Measurements from ENCODE around the gene SMIM28.

SMIM28 gene

GRCh38 chr6:138389551-138389950, 11.8 kb downstream of the SMIM28 start:
- H3K4me3 Mint-ChIP-seq, result no peak overlapping the region
- H3K27me3 Mint-ChIP-seq, result peaks cover 11% of the 10 kb centered on the region
- no peak for ATAC-seq
- H3K27ac Mint-ChIP-seq, result no peak overlapping the region
- peaks cover 10% of the 10 kb centered on the region for H3K4me1 Mint-ChIP-seq
- no peaks in the 10 kb centered on the region for H3K9me3 Mint-ChIP-seq
- no peaks in the 10 kb centered on the region for H3K36me3 Mint-ChIP-seq

GRCh38 chr6:138393871-138394783, 16.4 kb downstream of the SMIM28 start:
- ATAC-seq, result peak; percentile 78
- Mint-ChIP-seq H3K4me3 (no peak overlapping the region), H3K9me3 (no peaks in the 10 kb centered on the region), H3K27ac (no peak overlapping the region), H3K36me3 (no peaks in the 10 kb centered on the region), H3K27me3 (peaks cover 2% of the 10 kb centered on the region), H3K4me1 (peaks cover 10% of the 10 kb centered on the region)

- no peaks in the 10 kb centered on the region for H3K36me3 Mint-ChIP-seq
- no peaks in the 10 kb centered on the region for H3K9me3 Mint-ChIP-seq
- no peaks in the 10 kb centered on the region for H3K27me3 Mint-ChIP-seq
- H3K4me3 Mint-ChIP-seq, result no peak overlapping the region
- ATAC-seq, result no peak
- no peak overlapping the region for H3K27ac Mint-ChIP-seq
- peaks cover 10% of the 10 kb centered on the region for H3K4me1 Mint-ChIP-seq
Observed at GRCh38 chr6:138396709-138397108, 19.0 kb downstream of the SMIM28 start.

GRCh38 chr6:138397128-138398122, 19.7 kb downstream of the SMIM28 start:
- no peaks in the 10 kb centered on the region for H3K9me3 Mint-ChIP-seq
- peaks cover 10% of the 10 kb centered on the region for H3K4me1 Mint-ChIP-seq
- no peaks in the 10 kb centered on the region for H3K27me3 Mint-ChIP-seq
- no peak for ATAC-seq
- no peak overlapping the region for H3K27ac Mint-ChIP-seq
- H3K4me3 Mint-ChIP-seq, result no peak overlapping the region
- no peaks in the 10 kb centered on the region for H3K36me3 Mint-ChIP-seq

GRCh38 chr6:138400326-138400725, 22.6 kb downstream of the SMIM28 start:
- Mint-ChIP-seq H3K4me3 (no peak overlapping the region), H3K27ac (no peak overlapping the region), H3K9me3 (no peaks in the 10 kb centered on the region), H3K27me3 (no peaks in the 10 kb centered on the region), H3K36me3 (no peaks in the 10 kb centered on the region), H3K4me1 (peaks cover 15% of the 10 kb centered on the region)
- ATAC-seq, result no peak

- no peak for ATAC-seq
- Mint-ChIP-seq H3K36me3 (peaks cover 3% of the 10 kb centered on the region), H3K4me1 (peaks cover 16% of the 10 kb centered on the region), H3K27ac (no peak overlapping the region), H3K4me3 (no peak overlapping the region), H3K9me3 (no peaks in the 10 kb centered on the region), H3K27me3 (no peaks in the 10 kb centered on the region)
Observed at GRCh38 chr6:138401960-138402837, 24.5 kb downstream of the SMIM28 start.

GRCh38 chr6:138402838-138403187, 25.1 kb downstream of the SMIM28 start:
- Mint-ChIP-seq H3K36me3 (peaks cover 8% of the 10 kb centered on the region), H3K4me1 (peaks cover 16% of the 10 kb centered on the region), H3K27me3 (no peaks in the 10 kb centered on the region), H3K27ac (peak overlapping the region; percentile 77), H3K4me3 (peak overlapping the region; percentile 79), H3K9me3 (no peaks in the 10 kb centered on the region)
- ATAC-seq, result no peak

GRCh38 chr6:138403324-138403800, 25.7 kb downstream of the SMIM28 start:
- Mint-ChIP-seq H3K27ac (peak overlapping the region; percentile 77), H3K4me1 (peaks cover 16% of the 10 kb centered on the region), H3K4me3 (peak overlapping the region; percentile 79), H3K27me3 (no peaks in the 10 kb centered on the region), H3K36me3 (peaks cover 13% of the 10 kb centered on the region), H3K9me3 (no peaks in the 10 kb centered on the region)
- peak; percentile 39 for ATAC-seq

GRCh38 chr6:138403801-138404665, 26.3 kb downstream of the SMIM28 start, which contains the start of gene HEBP2:
Gene HEBP2, plus strand, starts transcription at chr6:138404223. Its CDS starts 273 bp downstream, at chr6:138404496.
- H3K9me3 Mint-ChIP-seq, result no peaks in the 10 kb centered on the region
- H3K27ac Mint-ChIP-seq, result peak within 1 kb of the TSS; percentile 77
- no peaks in the 10 kb centered on the region for H3K27me3 Mint-ChIP-seq
- peak; percentile 94 for ATAC-seq
- peaks cover 19% of the 10 kb centered on the region for H3K36me3 Mint-ChIP-seq
- peaks cover 16% of the 10 kb centered on the region for H3K4me1 Mint-ChIP-seq
- H3K4me3 Mint-ChIP-seq, result peak within 1 kb of the TSS; percentile 79

- H3K36me3 Mint-ChIP-seq, result peaks cover 27% of the 10 kb centered on the region
- H3K27me3 Mint-ChIP-seq, result no peaks in the 10 kb centered on the region
- no peaks in the 10 kb centered on the region for H3K9me3 Mint-ChIP-seq
- ATAC-seq, result peak; percentile 51
- H3K4me1 Mint-ChIP-seq, result peaks cover 16% of the 10 kb centered on the region
- H3K27ac Mint-ChIP-seq, result peak overlapping the region; percentile 77
- H3K4me3 Mint-ChIP-seq, result peak overlapping the region; percentile 79
Observed at GRCh38 chr6:138404666-138405337, 27.1 kb downstream of the SMIM28 start.

GRCh38 chr6:138405816-138406413, 28.2 kb downstream of the SMIM28 start:
- H3K4me1 Mint-ChIP-seq, result peaks cover 16% of the 10 kb centered on the region
- no peaks in the 10 kb centered on the region for H3K27me3 Mint-ChIP-seq
- H3K9me3 Mint-ChIP-seq, result no peaks in the 10 kb centered on the region
- peaks cover 37% of the 10 kb centered on the region for H3K36me3 Mint-ChIP-seq
- no peak overlapping the region for H3K4me3 Mint-ChIP-seq
- no peak overlapping the region for H3K27ac Mint-ChIP-seq
- ATAC-seq, result no peak

GRCh38 chr6:138406443-138406842, 28.7 kb downstream of the SMIM28 start:
- Mint-ChIP-seq H3K27me3 (no peaks in the 10 kb centered on the region), H3K4me3 (no peak overlapping the region), H3K36me3 (peaks cover 42% of the 10 kb centered on the region), H3K4me1 (peaks cover 22% of the 10 kb centered on the region), H3K27ac (no peak overlapping the region), H3K9me3 (no peaks in the 10 kb centered on the region)
- ATAC-seq, result no peak
